ENCODE results near the gene IFNW1. TPM values are rescaled to one million over a fixed set of nuclear protein-coding genes. Genes with fewer than 3 reads are reported as not detected.
"Not testable (repeated sequence)": the region's sequence is repeated elsewhere in the genome, so short reads cannot be mapped to it uniquely, and the experiment has no call there.

IFNW1 gene
- total RNA-seq, 1 donor from 2014 or later, result not detected

DNA sequence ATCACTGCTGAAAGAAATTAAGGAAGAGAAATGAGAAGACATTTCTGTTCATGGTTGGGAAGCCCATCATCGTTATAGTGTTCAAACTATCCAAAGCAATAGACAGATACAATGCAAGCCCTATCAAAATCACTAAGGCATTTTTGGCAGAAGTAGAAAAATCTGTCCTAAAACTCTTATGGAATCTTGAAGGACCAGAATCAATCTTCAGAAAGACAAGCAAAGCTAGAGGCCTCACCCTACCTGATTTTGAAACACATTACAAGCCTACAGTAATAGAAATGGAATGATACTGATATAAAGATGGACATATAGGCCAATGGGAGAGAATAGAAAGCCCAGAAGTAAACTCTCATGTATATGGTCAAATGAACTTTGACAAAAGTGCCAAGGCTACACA lies 29.7 kb upstream of the IFNW1 start:
- no peak overlapping the region for H3K4me3 Mint-ChIP-seq
- H3K27me3 Mint-ChIP-seq, result peaks cover 2% of the 10 kb centered on the region
- ATAC-seq (ENCODE audit: low read depth) (no peak), DNase-seq (no peak)
- intact Hi-C loops (cut with micrococcal nuclease), result no loop called here
- H3K4me1 Mint-ChIP-seq, result no peaks in the 10 kb centered on the region
- no peaks in the 10 kb centered on the region for H3K36me3 Mint-ChIP-seq (ENCODE audit: low read depth)
- POLR2A ChIA-PET, result no interaction called here
- TF ChIP-seq, protein P1, sequence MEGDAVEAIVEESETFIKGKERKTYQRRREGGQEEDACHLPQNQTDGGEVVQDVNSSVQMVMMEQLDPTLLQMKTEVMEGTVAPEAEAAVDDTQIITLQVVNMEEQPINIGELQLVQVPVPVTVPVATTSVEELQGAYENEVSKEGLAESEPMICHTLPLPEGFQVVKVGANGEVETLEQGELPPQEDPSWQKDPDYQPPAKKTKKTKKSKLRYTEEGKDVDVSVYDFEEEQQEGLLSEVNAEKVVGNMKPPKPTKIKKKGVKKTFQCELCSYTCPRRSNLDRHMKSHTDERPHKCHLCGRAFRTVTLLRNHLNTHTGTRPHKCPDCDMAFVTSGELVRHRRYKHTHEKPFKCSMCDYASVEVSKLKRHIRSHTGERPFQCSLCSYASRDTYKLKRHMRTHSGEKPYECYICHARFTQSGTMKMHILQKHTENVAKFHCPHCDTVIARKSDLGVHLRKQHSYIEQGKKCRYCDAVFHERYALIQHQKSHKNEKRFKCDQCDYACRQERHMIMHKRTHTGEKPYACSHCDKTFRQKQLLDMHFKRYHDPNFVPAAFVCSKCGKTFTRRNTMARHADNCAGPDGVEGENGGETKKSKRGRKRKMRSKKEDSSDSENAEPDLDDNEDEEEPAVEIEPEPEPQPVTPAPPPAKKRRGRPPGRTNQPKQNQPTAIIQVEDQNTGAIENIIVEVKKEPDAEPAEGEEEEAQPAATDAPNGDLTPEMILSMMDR (IDR thresholded peaks at IDR 0.05), result no peak
- no peaks in the 10 kb centered on the region for H3K9me3 Mint-ChIP-seq
- CTCF ChIA-PET, result no interaction called here
- H3K27ac Mint-ChIP-seq, result no peak overlapping the region

DNA sequence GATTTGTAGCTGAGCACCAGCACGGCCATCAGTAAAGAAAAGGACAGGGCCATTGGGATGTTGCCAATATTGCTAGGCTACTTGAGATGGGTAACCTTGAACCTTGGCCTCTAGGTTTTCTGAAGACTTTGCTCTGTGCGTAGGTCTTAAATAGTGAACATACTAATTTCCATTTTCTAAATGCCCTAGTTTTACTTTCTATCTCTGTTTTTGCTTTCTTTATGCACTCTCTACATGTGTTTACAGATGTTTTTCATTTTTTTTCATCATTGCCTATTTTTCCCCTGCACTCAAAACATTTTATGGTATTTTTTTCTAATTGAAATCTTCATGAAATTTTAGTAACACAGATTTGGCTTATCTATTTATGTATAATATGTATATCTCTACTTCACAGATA lies 24.9 kb upstream of the IFNW1 start, which contains the start of gene IFNA21:
TSS of gene IFNA21 (minus strand) at position 101 of the 400 bp plus-strand sequence. CDS start at position 53, 48 bp downstream.
- CTCF ChIA-PET; H3K36me3 Mint-ChIP-seq (ENCODE audit: low read depth); H3K4me3 Mint-ChIP-seq; intact Hi-C loops (cut with micrococcal nuclease); H3K9me3 Mint-ChIP-seq; H3K4me1 Mint-ChIP-seq; H3K27ac Mint-ChIP-seq; H3K27me3 Mint-ChIP-seq; DNase-seq; ATAC-seq (ENCODE audit: low read depth); POLR2A ChIA-PET: not testable (repeated sequence)

DNA sequence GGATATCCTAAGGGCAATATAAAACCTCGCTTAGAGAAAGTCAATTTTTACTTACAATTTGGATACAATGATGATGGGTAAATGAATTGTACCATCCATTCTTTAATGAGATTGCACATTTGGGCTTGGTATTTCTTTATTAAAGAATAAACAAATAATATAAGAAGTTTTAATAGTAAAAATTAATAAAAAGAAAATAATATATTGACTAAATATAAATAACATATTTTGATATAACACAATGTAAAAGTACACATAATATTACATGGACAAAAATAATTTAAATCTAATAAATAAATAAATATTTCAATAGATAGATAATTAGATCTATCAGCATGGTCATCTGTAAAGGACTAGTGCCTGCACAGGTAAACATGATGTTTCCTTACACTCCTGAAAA lies 23.9 kb upstream of the IFNW1 start:
- no peaks in the 10 kb centered on the region for H3K9me3 Mint-ChIP-seq
- H3K36me3 Mint-ChIP-seq (ENCODE audit: low read depth), result no peaks in the 10 kb centered on the region
- no peak overlapping the region for H3K4me3 Mint-ChIP-seq

DNA sequence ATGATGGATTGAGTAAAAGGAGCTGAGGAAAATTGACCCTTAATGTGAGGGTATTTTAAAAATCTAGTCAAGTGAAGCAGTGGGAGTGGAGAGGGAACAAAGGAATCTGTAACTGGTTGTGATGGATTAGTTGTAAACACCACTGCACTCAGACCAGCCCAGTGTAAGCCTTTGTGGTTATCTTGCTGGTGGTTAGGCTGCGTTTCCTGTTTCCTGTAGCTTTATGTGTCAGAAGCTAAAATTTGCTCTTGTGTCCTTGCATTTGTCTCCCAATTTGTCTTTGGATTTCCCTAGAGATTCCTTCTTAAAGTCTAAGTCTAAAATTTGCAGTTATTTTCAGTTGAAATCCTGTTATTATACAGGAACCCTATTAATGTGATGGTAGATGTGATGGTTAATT lies 18.5 kb upstream of the IFNW1 start:
- Mint-ChIP-seq H3K4me1 (peaks cover 5% of the 10 kb centered on the region), H3K27ac (no peak overlapping the region), H3K4me3 (no peak overlapping the region), H3K9me3 (no peaks in the 10 kb centered on the region), H3K27me3 (peaks cover 2% of the 10 kb centered on the region), H3K36me3 (ENCODE audit: low read depth) (no peaks in the 10 kb centered on the region)
- intact Hi-C loops (cut with micrococcal nuclease), result no loop called here
- POLR2A ChIA-PET, result no interaction called here
- no peak for DNase-seq
- no peak for ATAC-seq (ENCODE audit: low read depth)
- CTCF ChIA-PET, result no interaction called here
- TF ChIP-seq, protein P1 (IDR thresholded peaks at IDR 0.05), result no peak

More for the DNA sequence above, 23.9 kb upstream of the IFNW1 start:
- intact Hi-C loops (cut with micrococcal nuclease), result no loop called here
- Mint-ChIP-seq H3K27me3 (peaks cover 2% of the 10 kb centered on the region), H3K4me1 (no peaks in the 10 kb centered on the region), H3K27ac (no peak overlapping the region)
- CTCF ChIA-PET, result no interaction called here
- DNase-seq, result no peak
- ATAC-seq (ENCODE audit: low read depth), result no peak
- POLR2A ChIA-PET, result no interaction called here
- TF ChIP-seq, protein P1 (IDR thresholded peaks at IDR 0.05), result no peak

DNA sequence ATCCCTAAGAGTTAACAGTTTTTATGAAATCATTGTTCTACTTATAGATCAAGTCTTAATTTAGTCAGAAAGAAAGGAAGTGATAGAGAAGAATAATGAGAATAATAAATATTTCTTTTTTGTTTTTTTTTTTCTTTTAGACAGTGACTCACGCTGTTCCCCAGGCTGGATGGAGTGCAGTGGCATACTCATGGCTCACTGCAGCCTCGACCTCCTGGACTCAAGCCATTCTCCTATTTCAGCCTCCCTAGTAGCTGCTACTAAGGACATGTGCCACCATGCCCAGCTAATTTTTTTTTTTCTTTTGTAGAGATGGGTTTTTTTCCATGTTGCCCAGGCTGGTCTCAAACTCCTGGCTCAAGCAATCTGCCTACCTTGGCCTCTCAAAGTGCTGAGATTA lies 13.9 kb upstream of the IFNW1 start:
- ATAC-seq (ENCODE audit: low read depth) (no peak), DNase-seq (no peak)
- intact Hi-C loops (cut with micrococcal nuclease), result no loop called here
- H3K27ac Mint-ChIP-seq, result no peak overlapping the region
- no peaks in the 10 kb centered on the region for H3K9me3 Mint-ChIP-seq
- ChIA-PET POLR2A (no interaction called here), CTCF (no interaction called here)
- H3K4me1 Mint-ChIP-seq, result peaks cover 5% of the 10 kb centered on the region
- peaks cover 6% of the 10 kb centered on the region for H3K27me3 Mint-ChIP-seq
- H3K4me3 Mint-ChIP-seq, result no peak overlapping the region
- TF ChIP-seq, protein P1 (IDR thresholded peaks at IDR 0.05), result no peak
- H3K36me3 Mint-ChIP-seq (ENCODE audit: low read depth), result no peaks in the 10 kb centered on the region

DNA sequence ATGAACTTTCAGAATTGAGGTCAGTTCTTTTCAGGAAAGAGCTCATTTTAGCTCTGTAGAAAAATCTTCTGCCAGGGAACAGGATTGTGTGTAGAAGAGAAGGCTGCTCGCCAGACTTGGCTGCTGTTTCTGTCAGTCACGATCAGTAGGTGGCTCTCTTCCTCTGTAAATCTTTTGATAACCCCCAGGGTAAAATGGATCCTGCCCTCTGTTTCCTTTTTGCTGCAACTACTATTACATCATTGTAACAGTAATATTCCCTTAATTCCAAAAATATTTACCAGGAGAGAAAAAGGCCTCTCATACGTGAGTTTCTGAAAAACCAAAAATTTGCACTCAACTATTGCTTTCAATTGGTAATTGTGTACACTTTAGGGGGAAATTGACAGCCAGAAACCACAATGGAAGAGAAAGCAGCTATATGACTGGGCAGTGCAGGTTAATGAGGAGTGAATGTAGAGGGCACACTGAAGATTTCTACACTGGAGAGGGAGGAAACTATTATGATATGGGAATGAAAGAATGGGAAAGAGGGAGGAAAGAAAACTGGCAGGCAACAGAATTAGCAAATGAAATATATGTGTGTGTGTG lies 12.5 kb upstream of the IFNW1 start:
- CTCF ChIA-PET, result interaction anchor here (1.2 kb wide), 1 partner anchor 637 kb away, joined by 3 read pairs; no protein-coding TSS in a partner anchor
- intact Hi-C loops (cut with micrococcal nuclease), result no loop called here
- TF ChIP-seq, protein P1 (IDR thresholded peaks at IDR 0.05), result no peak
- Mint-ChIP-seq H3K27ac (no peak overlapping the region), H3K27me3 (peaks cover 6% of the 10 kb centered on the region), H3K36me3 (ENCODE audit: low read depth) (no peaks in the 10 kb centered on the region), H3K4me1 (no peaks in the 10 kb centered on the region), H3K4me3 (no peak overlapping the region), H3K9me3 (peaks cover under 1% of the 10 kb centered on the region)
- DNase-seq, result no peak
- no peak for ATAC-seq (ENCODE audit: low read depth)
- POLR2A ChIA-PET, result no interaction called here
